ENCODE data around the gene ABCC5.

GRCh38 chr3:183895296-183895695, 122.4 kb downstream of the ABCC5 start:
- TF ChIP-seq CTCF (IDR thresholded peaks at IDR 0.05; ENCODE audit: insufficient read depth, low read length, poor library complexity, severe bottlenecking) (peak; percentile 60), EZH2phosphoT487 (conservative IDR thresholded peaks at IDR 0.05; ENCODE audit: low read length) (no peak)
